GM18511 (cell line): Measurements from ENCODE around the gene RLN1.
"Not testable (repeated sequence)": the region's sequence is repeated elsewhere in the genome, so short reads cannot be mapped to it uniquely, and the experiment has no call there.

Experiments
- ATAC-seq: cut with Tn5 transposase; IDR thresholded peaks from one replicate; pipeline ENCODE4 v1.9.1; 2021; ENCODE audit warnings: mild to moderate bottlenecking, moderate library complexity; ENCODE audit not compliant: unreplicated experiment

The RLN1 gene, protein sequence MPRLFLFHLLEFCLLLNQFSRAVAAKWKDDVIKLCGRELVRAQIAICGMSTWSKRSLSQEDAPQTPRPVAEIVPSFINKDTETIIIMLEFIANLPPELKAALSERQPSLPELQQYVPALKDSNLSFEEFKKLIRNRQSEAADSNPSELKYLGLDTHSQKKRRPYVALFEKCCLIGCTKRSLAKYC

DNA sequence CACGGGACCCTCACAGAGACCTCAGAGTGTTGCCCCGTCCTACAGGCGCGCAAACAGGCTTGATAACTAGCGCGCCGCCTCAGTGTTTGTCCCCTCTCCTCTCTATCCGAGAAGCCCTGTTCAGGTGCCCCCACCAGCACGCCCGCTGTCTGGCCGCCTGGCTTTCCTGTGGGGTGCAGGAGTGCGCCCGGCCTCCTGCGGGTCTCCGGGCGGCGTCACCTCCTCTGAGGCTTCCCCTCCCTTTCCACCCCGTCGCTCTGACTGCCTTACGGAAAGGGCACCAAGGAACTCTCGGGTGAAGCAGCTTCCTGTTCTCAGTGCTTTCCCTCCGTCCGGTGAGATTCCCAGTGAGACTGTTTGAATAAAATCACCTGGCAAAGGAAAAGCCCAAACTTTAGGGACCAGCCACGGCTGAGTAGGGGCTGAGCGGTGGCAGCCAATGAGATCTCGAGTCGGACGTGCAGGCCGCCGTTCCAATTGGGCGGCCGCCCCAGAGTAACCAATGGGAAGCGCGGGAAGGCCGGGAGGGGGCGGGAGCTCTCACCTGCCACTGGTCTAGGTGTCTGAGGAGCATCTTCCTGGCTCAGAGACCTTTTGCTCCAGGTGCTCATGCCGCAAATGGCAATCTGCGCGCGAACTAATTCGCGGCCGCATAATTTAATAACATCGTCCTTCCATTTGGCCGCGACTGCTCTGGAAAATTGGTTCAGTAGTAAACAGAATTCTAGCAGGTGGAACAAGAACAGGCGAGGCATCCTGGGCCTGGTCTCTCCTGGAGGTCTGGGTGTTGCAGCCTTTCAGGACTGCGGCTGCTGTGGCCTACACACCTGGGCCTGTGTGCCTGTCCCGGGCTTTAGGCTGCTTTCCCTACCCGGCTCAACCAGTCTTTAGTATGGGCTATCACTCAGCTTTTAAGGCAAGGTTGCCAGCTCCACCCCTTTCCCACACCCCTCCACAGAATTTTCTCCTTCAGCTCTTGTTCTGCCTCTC lies at the start of gene RLN1:
Gene RLN1 (minus strand): TSS at position 885 of the 990 bp plus-strand sequence. CDS start 130 bp downstream, at position 755.
- peak; percentile 99 for ATAC-seq

DNA sequence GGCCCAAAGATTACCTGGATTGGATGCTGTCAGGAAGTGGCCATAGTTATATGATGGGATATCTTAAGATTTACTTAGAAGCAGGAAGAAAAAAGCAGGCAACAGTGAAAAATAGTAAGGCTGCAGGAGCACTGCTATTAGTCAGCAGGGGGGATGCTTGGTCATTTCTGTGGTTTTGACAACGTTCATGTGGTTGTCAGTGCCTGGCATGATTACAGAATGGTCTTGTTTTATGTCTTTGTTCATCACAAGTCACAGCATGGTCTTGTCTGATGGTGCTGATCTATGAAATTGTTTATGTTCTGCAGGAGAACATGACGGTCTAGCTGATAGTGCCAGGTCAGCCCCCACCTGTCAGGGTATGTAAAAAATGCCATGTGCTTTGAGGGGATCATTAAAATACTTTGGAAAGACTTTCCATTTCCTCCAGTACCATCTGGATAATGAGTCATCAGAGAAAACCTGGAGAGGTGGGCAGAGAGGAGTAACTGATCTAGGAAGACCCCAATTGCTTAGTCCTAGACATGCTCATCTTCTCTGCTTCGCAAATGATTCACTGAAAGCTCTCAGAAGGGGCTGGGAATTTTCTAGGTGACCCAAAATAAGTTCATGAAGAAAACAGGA lies 49.5 kb upstream of the RLN1 start:
- ATAC-seq = peak; percentile 95

DNA sequence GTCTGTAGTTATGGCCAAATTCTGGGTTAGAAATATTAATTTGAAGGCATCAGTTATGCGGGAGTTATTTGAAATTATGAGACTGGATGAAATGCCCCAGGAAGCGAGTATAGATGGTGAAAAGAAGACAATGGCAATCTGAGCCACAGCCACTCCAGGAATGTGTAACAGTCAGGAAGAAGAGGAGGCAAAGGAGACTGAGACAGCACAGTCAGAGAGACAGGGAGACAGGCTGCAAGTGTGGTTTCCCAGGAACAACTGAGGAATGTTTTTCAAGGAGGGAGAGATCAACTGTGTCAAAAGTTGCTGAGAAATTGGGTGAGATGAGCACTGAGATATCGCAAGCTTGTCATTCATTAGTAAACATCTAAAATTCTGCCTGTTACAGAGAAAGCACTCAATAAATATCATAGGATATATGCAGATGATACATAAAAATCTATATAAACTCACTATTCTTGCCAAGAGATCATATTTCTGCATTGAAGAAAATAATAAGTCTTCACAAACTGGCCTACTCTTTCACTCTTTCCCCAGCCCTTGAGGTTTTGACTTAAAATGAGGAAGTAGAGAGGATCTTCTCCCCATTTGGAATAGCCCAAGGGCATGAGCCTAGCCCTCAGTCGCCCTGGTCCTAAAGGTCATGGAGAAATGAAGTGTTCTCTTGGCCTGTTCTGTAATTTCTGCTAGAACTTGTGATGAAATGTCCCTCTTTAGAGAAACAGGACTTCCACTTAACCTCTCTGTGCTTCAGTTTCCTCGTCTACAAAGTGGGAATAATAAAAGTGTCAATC lies 48.5 kb upstream of the RLN1 start:
- no peak for ATAC-seq

DNA sequence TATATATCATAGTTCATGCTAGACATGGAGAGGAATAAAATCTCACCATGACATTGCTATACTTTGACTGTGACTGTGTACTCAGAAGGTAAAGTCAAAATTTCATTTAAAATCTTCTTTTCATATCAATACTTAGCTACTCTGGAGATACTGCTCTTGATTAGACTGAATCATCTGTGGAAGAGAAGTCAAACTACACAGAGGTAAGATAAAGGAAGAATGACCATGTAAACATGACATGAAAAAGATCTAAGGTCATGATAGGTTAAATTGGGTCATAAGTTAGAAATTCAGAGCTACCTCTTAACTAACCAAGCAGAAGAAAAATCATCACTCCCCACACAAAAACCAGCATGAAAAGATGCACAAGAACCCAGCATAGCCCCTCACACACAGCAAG lies 44.8 kb upstream of the RLN1 start:
- no peak for ATAC-seq

DNA sequence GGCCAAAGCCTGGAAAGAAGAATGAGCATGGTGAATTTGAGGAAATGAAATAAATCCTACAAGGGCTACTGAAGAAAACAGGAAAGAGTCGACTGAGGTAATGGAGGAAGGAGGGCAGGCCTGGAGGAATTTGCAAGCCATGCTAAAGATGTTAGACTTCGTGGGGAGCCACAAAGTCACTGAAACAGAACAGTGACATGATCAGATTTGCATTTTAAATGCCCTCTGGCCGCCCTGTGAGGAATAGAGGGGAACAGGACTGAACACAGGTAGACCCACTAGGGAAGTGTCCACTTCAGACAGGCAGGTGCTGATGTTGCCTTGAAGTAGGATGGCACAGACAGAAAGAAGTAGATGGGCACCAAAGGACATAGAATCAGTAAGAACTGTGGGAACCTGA lies 42.8 kb upstream of the RLN1 start:
- no peak for ATAC-seq

DNA sequence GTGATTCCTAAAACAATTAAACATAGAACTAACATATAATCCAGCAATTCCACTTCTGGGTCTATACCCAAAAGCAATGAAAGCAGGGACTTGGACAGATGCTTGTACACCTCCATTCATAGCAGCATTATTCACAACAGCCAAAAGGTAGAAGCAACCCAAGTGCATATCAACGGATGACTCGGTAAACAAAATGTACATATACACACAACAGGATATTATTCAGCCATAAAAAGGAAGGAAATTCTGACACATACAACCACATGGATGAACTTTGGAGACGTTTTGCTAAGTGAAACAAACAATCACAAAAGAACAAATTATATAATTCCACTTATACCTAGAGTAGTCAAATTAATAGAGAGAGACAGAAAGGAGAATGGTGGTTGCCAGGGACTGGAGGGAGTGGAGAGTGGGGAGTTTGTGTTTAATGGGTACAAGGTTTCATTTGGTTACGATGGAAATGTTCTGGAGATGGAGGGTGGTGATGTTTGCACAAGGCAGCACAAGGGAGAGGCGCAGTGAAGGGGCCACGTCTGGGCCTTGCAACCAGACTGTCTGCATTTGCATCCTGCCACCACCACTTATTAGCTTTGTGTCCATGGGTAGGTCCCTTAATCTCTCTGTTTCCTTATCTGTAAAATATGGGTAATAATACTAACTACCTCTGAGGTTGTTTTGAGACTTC lies 36.3 kb upstream of the RLN1 start:
- no peak for ATAC-seq

DNA sequence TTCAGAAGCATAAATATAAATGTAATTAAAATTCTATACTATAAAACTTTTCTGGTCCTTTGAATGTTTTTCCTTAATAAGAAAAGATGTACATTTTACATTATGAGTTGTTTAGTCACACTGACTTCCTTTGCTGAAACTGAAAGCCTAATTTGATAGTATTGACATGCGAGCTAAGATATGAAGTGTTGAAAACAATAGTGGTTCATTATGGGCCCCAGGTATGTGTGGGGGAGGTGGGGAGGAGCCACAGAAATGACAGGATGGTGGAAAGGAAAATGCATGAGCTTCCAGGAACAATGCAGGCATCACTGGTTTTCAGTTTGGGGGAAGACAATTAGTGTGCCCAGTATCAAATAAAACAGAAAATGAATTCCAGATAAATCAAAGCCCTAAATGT lies 35.4 kb upstream of the RLN1 start:
- ATAC-seq = peak; percentile 69

DNA sequence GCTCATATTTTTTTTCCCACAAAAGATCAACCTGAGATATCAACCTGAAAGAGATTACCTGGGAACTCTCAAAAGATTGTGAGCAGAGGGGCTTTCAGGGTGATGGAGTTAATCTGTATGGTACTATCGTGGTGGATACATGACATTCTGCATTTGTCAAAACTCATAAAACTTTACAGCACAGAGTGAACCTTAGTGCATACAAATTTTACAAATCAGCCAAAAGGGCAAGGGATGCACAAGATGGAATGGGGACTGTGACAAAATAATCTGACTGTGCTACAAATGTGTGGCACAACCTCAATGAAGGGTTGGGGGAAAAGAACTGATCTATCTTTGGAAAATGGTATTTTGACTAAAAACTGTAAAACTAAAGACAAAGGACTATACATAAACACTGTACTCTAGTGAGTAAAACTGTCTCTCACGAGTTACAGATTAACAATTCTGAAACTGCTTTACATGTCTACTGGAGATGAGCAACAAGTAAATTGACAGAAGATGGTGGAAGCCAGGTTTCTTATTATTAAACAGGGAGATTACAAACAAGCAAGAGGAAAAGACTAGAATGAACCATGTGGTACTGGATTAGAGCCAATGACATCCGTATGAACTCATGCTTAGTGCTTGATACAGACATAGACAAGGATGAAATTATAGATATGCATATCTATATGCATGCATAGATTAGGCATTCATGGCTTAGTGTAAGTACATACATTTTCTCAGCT lies 24.8 kb upstream of the RLN1 start:
- peak; percentile 97 for ATAC-seq

DNA sequence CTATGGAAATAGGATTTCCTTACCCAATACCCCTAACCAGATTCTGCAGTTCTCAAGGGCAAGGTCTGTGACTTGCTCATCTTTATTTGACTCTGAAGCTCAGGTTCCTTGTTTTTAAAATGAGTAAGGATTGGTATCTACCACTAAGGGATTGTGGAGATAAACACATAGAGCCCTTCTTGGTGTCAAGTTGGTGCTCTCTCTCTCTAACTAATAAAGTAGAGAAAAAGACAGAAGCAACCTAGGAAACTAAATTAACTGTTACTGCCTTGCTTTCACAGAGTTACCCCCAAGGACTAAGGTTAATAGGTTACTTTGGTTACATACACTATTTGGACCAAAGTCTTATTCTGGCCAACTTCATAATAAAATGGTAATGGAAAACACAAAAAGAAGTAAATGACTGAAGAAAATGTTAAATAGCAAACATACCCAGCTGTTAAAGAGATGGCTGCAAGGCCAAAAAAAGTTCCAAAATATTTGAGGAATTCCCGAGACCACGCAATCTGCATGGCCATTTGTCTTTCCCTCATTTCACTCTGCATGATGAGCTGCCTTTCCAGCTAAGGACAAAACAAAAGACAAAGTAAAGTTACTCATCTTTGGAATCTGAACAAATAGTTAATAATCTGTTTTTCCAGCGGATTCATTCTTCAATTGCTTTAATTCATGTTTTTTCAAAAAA lies 21.8 kb upstream of the RLN1 start:
- no peak for ATAC-seq

DNA sequence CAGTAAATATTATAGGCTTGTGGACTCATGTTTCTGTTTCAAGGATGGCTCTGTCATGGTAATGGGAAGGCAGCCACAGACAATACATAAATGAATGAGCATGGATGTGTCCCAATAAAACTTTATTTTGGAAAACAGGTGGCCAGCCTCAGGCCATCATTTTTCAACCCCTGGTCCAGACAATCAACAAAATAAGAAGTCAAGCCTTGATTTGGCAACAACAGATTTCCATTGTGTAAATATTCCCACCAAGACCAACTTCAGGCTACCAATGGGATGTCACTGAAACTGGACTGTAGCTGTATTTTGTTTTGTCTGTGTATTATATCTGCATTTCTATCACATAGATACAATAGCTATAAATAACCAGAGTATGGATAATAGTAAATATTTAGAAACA lies 20.7 kb upstream of the RLN1 start:
- no peak for ATAC-seq

DNA sequence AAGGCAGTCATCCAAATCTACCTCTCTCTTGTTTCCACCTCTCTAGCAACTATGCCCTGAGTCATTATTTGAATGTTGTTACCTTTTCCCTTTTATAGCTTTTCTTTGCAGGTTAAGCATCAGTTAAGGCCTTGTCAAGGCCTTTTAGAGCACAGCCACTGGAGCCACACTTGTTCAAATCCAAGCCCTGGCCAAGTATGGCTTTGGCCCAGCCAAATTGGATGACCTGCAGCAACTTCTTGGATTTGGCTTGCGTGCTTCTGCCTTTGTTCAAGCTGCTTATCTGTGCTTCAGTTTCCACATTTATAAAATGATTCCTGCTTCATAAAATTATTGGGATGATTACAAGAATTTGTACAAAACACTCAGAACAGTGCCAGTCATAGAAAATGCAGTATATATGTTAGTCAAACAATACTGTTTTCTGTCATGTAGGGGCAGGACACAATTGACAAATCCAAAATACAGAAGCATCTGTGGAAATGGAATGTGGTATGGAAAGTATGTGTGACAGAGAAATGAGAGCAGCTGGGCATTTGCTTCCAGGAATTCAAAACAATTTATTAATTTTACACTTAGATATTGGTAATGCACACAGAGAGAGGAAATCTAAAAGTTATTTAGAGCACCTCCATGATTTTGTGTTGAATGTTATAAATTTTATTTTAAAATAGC lies 17.9 kb upstream of the RLN1 start:
- ATAC-seq = no peak

DNA sequence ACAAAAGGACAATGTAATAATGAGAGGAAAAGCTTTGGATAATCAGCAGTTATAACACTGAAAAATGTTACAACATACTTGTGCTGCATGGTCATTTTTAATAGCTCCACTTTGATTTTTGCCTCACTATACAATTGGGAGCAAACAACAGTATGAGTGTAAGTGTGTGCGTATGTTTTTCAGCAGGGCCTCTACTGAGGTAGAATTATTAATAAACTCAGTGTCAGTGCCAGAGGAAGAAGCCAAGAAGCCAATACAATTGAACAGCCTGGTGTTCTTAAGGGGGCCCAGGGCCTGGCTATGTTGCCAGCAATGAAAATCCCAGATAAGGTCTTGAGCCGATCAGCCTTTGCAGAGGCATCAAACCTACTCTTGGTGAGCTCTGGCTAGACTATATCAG lies 16.1 kb upstream of the RLN1 start:
- no peak for ATAC-seq

DNA sequence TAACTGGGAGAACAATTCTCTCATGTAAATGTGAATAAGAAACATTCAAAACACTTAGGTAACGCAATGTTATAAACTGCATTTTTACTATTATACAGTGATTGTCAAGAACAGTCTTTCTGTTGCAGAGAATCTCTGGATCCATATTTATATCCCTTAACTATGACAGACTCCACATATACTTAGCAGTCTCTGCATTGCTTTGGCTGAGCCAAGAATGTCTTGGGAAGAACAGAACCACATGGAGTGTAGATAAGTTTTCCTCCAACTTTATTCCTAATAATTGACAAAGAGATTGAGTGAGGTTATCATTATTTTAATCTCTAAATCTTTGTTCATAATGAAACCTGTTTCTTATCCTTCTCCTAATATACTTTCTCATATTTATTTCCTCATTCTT lies 15.6 kb upstream of the RLN1 start:
- ATAC-seq = no peak

DNA sequence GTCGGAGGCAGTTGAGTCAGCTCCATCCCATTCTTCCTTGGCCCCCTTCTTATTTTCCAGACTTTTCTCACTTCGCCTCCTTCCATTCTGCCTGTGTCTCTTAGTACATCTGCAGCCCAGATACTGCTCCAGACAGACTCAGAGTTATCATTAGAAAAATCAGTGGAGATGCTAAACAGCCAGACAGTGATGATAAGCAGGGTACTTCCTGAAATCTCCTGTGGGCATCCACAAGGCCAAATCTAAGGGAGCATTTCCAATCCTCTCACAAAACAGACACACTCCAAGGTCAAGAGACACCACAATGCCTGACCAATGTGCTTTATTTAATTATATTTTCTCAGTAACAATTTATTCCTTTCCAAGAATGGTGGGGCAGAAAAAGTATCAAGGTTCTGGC lies 14.5 kb upstream of the RLN1 start:
- no peak for ATAC-seq

DNA sequence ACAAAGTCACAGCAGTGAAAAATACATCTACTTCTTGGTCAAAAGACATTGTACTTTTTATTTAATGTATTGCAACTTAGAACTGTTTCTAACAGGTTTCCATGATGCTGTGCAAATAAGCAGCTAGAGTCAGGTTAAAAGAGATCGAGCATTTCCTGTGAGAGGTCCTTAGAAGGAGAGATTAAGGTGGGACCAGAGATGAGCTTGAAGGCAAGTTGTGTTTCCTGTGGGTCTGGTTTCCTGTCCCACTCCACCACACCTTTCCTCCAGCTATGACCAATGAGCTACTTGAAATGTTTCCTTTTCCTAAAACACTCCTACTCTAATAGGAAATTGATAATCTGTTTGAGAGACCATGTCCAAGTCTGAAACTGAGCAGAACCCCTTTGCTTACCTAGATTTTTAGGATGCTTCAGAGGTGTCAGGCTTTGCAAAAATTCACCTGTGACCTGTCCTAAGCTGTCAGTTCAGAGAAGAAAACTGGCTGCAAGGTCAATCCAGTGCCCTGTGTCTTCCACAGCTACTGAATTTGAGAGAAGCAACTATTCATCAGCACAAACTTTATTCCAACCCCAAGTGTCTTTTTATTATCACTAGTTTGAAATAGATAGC lies 13.1 kb upstream of the RLN1 start:
- ATAC-seq = no peak

DNA sequence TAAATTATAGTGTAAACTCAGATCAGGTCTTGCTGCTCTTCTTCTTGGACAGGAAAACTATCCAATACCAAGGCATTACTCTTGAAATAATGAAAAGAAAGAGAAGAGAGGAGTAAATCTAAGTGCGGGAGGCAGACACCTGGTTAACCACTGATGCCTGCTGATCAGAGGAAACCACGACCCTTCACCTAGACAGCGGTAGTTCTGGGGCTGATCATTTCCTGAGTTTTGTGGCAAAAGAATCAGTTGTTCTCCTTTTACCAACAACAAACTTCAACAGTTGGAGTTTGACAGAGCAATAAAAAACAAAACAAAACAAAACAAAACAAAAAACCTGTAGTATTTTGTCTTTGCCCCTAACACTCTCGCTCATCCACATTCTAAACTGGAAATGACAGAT lies 3.0 kb downstream of the RLN1 start:
- ATAC-seq = no peak

DNA sequence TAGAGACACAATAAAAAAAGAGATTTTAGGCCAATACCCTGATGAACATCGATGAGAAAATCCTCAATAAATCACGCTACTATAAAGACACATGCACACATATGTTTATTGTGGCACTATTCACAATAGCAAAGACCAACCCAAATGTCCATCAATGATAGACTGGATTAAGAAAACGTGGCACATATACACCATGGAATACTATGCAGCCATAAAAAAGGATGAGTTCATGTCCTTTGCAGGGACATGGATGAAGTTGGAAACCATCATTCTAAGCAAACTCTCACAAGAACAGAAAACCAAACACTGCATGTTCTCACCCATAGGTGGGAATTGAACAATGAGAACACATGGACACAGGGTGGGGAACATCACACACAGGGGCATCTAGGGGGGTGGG lies 8.4 kb downstream of the RLN1 start:
- ATAC-seq = not testable (repeated sequence)

DNA sequence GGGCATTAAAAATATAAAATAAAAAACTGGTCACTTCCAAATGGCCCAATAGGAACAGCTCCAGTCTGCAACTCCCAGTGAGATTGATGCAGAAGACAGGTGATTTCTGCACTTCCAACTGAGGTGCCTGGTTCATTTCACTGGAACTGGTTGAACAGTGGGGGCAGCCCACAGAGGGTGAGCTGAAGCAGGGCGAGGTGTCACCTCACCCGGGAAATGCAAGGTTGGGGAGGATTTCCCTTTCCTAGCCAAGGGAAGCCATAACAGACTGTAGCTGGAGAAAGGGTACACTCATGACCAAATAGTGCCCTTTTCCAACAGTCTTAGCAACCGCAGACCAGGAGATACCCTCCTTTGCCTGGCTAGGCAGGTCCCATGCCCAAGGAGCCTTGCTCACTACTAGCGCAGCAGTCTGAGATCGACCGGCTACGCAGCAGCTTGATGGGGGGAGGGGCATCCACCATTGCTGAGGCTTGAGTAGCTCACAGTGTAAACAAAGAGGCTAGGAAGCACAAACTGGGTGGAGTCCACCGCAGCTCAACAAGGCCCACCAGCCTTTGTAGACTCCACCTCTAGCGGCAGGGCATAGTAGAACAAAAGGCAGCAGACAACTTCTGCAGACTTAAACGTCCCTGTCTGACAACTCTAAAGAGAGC lies 12.7 kb downstream of the RLN1 start:
- no peak for ATAC-seq
